ENCODE data around the gene APOA5.

DNA sequence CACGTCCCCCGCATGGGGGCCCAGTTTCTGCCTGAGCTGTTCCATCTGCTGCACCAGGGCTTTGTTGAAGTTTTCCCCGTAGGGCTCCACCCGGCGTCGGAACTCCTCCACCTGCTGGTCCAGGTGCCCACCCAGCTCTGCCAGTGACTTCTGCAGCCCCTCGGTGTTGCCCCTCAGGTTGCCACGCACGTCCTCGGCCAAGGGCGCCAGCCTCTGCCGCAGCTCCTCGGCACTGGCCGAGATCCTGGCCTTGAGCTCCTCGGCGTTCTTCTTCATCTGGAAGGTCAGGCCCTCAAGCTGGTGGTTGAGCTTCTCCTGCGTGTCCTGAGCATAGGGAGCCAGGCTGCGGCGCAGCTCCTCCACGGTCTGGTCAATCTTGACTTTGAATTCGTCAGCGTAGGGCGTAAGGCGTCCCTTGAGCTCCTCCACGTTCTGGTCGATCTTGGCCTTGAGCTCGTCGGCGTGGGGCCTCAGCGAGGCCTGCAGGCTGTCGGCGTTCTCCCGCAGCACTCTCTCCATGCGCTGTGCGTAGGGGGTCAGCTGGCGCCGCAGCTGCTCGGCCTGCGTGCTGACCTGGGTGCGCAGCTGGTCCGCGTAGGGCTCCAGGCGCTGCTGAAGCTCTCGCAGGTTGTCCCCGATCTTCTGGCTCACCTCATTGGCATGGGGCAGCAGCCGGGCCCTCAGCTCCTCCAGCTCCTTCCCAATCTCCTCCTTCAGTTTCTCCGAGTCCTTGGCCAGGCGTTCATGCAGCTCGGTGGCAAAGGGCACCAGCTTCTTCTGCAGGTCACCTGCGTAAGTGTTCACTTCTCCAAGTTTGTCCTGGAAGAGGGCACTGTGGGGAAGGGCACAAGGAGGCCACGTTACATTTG, 29.6 kb upstream of the APOA5 start:
- TF ChIP-seq, protein P1, sequence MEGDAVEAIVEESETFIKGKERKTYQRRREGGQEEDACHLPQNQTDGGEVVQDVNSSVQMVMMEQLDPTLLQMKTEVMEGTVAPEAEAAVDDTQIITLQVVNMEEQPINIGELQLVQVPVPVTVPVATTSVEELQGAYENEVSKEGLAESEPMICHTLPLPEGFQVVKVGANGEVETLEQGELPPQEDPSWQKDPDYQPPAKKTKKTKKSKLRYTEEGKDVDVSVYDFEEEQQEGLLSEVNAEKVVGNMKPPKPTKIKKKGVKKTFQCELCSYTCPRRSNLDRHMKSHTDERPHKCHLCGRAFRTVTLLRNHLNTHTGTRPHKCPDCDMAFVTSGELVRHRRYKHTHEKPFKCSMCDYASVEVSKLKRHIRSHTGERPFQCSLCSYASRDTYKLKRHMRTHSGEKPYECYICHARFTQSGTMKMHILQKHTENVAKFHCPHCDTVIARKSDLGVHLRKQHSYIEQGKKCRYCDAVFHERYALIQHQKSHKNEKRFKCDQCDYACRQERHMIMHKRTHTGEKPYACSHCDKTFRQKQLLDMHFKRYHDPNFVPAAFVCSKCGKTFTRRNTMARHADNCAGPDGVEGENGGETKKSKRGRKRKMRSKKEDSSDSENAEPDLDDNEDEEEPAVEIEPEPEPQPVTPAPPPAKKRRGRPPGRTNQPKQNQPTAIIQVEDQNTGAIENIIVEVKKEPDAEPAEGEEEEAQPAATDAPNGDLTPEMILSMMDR (IDR thresholded peaks at IDR 0.05 in 4 of 5, conservative IDR thresholded peaks at IDR 0.05 in 1 of 5): no peak
- TF ChIP-seq POLR2A (IDR thresholded peaks at IDR 0.05): no peak
